Peyer's patch (tissue), 4 donors: ENCODE measurements around the gene CCNQ.

Source experiments
- CTCF ChIP-seq, 6 experiments: fragments of 450-650 bp in 4 of 6; fragments of 200-600 bp in 2 of 6; sonication (generic) in 1 of 6; IDR thresholded peaks; one replicate each; pipeline ENCODE4 v1.5.1; 2017 to 2019; ENCODE audit warnings: antibody characterized with exemption in 6 of 6, mild to moderate bottlenecking in 3 of 6, moderate library complexity in 1 of 6
- POLR2A ChIP-seq, 2 donors: fragments of 450-650 bp; IDR thresholded peaks; one replicate each; pipeline ENCODE4 v1.5.1; 2017; ENCODE audit warnings: antibody characterized with exemption in 2 of 2, mild to moderate bottlenecking in 2 of 2, moderate library complexity in 2 of 2

- TF ChIP-seq CTCF (IDR thresholded peaks at IDR 0.05) (no peak), POLR2A (IDR thresholded peaks at IDR 0.05) (no peak)
These were observed 36.4 kb downstream of the CCNQ start for GRCh38 chrX:153562546-153562945.
